MM.1S (cell line): ENCODE results near the gene NTM.

Experiments used
- DNase-seq: peaks from one replicate; pipeline ENCODE4 v3.0.0-alpha.2; 2015
- H2AFZ ChIP-seq: fragments of 300-600 bp; sonication (generic); 2 replicates; pipeline ENCODE4 v1.6.0; 2016; ENCODE audit warnings: antibody characterized with exemption, low read length
- H3F3A ChIP-seq: fragments of 300-600 bp; sonication (generic); 2 replicates; pipeline ENCODE4 v1.6.1; 2016; ENCODE audit warnings: mild to moderate bottlenecking, antibody characterized with exemption, low read length, moderate library complexity, mixed read lengths; ENCODE audit not compliant: insufficient read depth
- H3K27ac ChIP-seq: fragments of 300-600 bp; sonication (generic); 2 replicates; pipeline ENCODE4 v1.5.1; 2016; ENCODE audit warnings: mild to moderate bottlenecking, low read length
- H3K27me3 ChIP-seq: fragments of 300-600 bp; sonication (generic); replicated peaks from 2 replicates; pipeline ENCODE4 v1.6.0; 2016; ENCODE audit warnings: low read length; ENCODE audit not compliant: insufficient read depth
- H3K36me3 ChIP-seq: fragments of 300-600 bp; sonication (generic); replicated peaks from 2 replicates; pipeline ENCODE4 v1.6.1; 2016; ENCODE audit warnings: mild to moderate bottlenecking, low read length, mixed read lengths; ENCODE audit not compliant: insufficient read depth
- H3K4me1 ChIP-seq: fragments of 300-600 bp; sonication (generic); 2 replicates; pipeline ENCODE4 v1.6.1; 2016; ENCODE audit warnings: low read length, mixed read lengths
- H3K4me2 ChIP-seq: fragments of 300-600 bp; sonication (generic); 2 replicates; pipeline ENCODE4 v1.6.0; 2016; ENCODE audit warnings: low read depth, low read length
- H3K4me3 ChIP-seq: fragments of 300-600 bp; sonication (generic); 2 replicates; pipeline ENCODE4 v1.5.1; 2016; ENCODE audit warnings: low read length, mixed read lengths
- H3K79me2 ChIP-seq: fragments of 300-600 bp; sonication (generic); 2 replicates; pipeline ENCODE4 v1.6.1; 2016; ENCODE audit warnings: mixed run types, low read length, mixed read lengths
- H3K9ac ChIP-seq: fragments of 300-600 bp; sonication (generic); 2 replicates; pipeline ENCODE4 v1.6.1; 2016; ENCODE audit warnings: low read length, mixed read lengths
- H3K9me2 ChIP-seq: fragments of 300-600 bp; sonication (generic); replicated peaks from 2 replicates; pipeline ENCODE4 v1.6.1; 2016; ENCODE audit warnings: mild to moderate bottlenecking, low read length, mixed read lengths; ENCODE audit not compliant: insufficient read depth
- H3K9me3 ChIP-seq: fragments of 300-600 bp; sonication (generic); replicated peaks from 2 replicates; pipeline ENCODE4 v1.6.1; 2016; ENCODE audit warnings: mild to moderate bottlenecking, low read length, mixed read lengths; ENCODE audit not compliant: insufficient read depth
- H4K20me1 ChIP-seq: fragments of 300-600 bp; sonication (generic); 2 replicates; pipeline ENCODE4 v1.6.1; 2016; ENCODE audit warnings: mild to moderate bottlenecking, low read length, moderate library complexity, mixed read lengths; ENCODE audit not compliant: insufficient read depth
- EZH2 ChIP-seq: fragments of 300-600 bp; sonication (generic); optimal IDR thresholded peaks from 2 replicates; pipeline ENCODE3; 2017; ENCODE audit warnings: low read depth, mild to moderate bottlenecking, antibody characterized with exemption, low read length, mixed read lengths
- EZH2phosphoT487 ChIP-seq: fragments of 300-600 bp; sonication (generic); IDR thresholded peaks from 2 replicates; pipeline ENCODE4 v1.6.1; 2018; ENCODE audit warnings: antibody characterized with exemption, low read length
- TF ChIP-seq, protein P1 (sequence below): fragments of 300-600 bp; sonication (generic); IDR thresholded peaks from 2 replicates; pipeline ENCODE4 v1.5.1; 2016; ENCODE audit warnings: antibody characterized with exemption, low read length, mixed read lengths

Gene NTM

DNA sequence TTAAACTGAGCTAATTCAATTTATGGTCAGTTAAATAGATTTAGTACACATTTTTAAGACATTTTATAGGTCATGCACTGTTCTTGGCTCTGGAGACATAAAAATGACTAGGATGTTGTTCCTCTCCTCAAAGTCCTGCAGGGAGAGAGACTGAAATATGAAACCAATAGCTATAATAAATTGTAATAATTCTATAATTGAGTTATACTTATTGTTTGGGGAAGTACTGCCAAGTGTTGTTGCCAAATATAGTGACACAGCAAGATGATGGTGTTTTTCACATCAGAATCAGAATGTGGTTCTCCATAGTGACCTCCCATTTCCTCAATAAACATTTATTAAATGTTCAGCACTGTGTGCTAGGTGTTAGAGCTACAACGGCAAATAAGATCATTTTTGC is 470.6 kb downstream of the NTM start:
- H3K36me3 ChIP-seq, result no peaks in the 10 kb centered on the region
- H3K9ac ChIP-seq, result no peak overlapping the region
- H3K4me2 ChIP-seq, result no peak overlapping the region
- no peaks in the 10 kb centered on the region for H3F3A ChIP-seq
- H3K79me2 ChIP-seq, result no peaks in the 10 kb centered on the region
- DNase-seq, result no peak
- H4K20me1 ChIP-seq, result no peaks in the 10 kb centered on the region
- no peaks in the 10 kb centered on the region for H3K4me1 ChIP-seq
- H3K27me3 ChIP-seq, result no peaks in the 10 kb centered on the region
- no peaks in the 10 kb centered on the region for H3K9me3 ChIP-seq
- no peak overlapping the region for H3K4me3 ChIP-seq
- H3K9me2 ChIP-seq, result no peaks in the 10 kb centered on the region
- no peak overlapping the region for H2AFZ ChIP-seq
- TF ChIP-seq, protein P1, sequence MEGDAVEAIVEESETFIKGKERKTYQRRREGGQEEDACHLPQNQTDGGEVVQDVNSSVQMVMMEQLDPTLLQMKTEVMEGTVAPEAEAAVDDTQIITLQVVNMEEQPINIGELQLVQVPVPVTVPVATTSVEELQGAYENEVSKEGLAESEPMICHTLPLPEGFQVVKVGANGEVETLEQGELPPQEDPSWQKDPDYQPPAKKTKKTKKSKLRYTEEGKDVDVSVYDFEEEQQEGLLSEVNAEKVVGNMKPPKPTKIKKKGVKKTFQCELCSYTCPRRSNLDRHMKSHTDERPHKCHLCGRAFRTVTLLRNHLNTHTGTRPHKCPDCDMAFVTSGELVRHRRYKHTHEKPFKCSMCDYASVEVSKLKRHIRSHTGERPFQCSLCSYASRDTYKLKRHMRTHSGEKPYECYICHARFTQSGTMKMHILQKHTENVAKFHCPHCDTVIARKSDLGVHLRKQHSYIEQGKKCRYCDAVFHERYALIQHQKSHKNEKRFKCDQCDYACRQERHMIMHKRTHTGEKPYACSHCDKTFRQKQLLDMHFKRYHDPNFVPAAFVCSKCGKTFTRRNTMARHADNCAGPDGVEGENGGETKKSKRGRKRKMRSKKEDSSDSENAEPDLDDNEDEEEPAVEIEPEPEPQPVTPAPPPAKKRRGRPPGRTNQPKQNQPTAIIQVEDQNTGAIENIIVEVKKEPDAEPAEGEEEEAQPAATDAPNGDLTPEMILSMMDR, result no peak
- no peak for TF ChIP-seq EZH2phosphoT487
- TF ChIP-seq EZH2, result no peak
- no peak overlapping the region for H3K27ac ChIP-seq

DNA sequence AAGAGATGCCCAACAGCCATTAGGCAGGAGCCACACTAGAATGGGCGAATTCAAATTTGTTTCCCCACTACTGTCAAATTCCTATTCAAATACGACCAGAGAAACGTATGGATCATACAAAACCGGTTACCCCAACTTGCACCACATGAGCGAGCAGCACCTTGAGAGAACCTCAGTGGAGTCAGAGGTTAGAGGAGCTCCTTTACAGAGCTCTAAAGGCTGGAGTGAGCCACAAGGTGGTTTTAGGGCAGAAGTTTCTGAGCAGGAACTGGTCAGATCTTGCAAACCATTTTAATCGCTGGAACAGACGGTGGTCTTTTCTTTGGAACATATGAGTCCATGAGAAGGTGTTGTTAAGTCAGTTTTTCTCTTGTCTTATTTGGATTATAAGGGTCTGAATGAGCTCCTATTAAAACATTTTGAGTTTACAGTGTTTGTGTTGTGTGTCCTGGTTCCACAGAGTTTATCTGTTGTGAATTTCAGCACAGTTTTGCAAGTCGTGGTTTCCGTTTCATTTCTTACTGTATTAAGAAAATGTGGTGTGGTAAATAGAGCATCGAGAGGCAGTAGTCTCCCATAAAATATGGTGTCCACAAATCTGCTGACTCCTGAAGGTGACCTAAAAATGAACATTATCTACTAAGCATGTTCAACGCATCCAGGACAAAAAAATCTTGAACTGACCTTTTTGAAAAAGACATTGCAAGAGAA is 471.7 kb downstream of the NTM start:
- no peak overlapping the region for H3K27ac ChIP-seq
- H3F3A ChIP-seq, result no peaks in the 10 kb centered on the region

DNA sequence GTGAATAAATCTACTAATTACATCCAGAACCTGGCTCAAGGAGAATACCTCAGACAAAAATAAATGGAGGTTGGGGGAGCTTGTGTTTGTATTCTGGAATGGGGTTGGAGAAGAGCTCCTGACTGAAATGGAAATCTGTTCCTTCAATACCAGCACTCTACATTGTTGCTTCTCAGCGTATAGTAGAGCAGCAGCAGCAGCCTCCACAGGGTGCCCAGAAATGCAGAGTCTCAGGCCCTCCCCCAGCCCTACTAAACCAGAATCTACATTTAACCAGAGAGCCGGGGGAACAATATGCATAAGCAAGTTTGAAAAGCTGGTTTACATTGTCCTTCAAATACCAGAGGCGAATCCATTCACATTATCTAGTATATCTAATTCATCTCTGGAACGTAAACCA is 474.8 kb downstream of the NTM start:
- H3K9me3 ChIP-seq, result no peaks in the 10 kb centered on the region
- no peak overlapping the region for H3K4me2 ChIP-seq
- H3K9me2 ChIP-seq, result no peaks in the 10 kb centered on the region
- H3F3A ChIP-seq, result no peaks in the 10 kb centered on the region
- H3K36me3 ChIP-seq, result no peaks in the 10 kb centered on the region
- H3K4me3 ChIP-seq, result no peak overlapping the region
- no peaks in the 10 kb centered on the region for H3K27me3 ChIP-seq
- H3K9ac ChIP-seq, result no peak overlapping the region
- H2AFZ ChIP-seq, result no peak overlapping the region
- H4K20me1 ChIP-seq, result no peaks in the 10 kb centered on the region
- TF ChIP-seq, protein P1, result no peak
- TF ChIP-seq EZH2 (no peak), EZH2phosphoT487 (no peak)
- no peaks in the 10 kb centered on the region for H3K4me1 ChIP-seq
- DNase-seq, result no peak
- H3K27ac ChIP-seq, result no peak overlapping the region
- no peaks in the 10 kb centered on the region for H3K79me2 ChIP-seq

More for the DNA sequence above, 471.7 kb downstream of the NTM start:
- H2AFZ ChIP-seq, result no peak overlapping the region
- H3K9me2 ChIP-seq, result no peaks in the 10 kb centered on the region
- H3K4me2 ChIP-seq, result no peak overlapping the region
- H3K79me2 ChIP-seq, result no peaks in the 10 kb centered on the region
- no peaks in the 10 kb centered on the region for H4K20me1 ChIP-seq
- H3K4me3 ChIP-seq, result no peak overlapping the region
- no peak for DNase-seq
- H3K36me3 ChIP-seq, result no peaks in the 10 kb centered on the region
- no peak overlapping the region for H3K9ac ChIP-seq
- no peaks in the 10 kb centered on the region for H3K27me3 ChIP-seq
- no peaks in the 10 kb centered on the region for H3K4me1 ChIP-seq
- H3K9me3 ChIP-seq, result no peaks in the 10 kb centered on the region
- TF ChIP-seq, protein P1, result no peak
- TF ChIP-seq EZH2phosphoT487 (no peak), EZH2 (no peak)
